HG02642 (cell line): ENCODE data around the gene C9orf78.

Source experiments
- ATAC-seq: cut with Tn5 transposase; IDR thresholded peaks from one replicate; pipeline ENCODE4 v1.9.1; 2021; ENCODE audit warnings: mild to moderate bottlenecking; ENCODE audit not compliant: unreplicated experiment, poor library complexity

C9orf78 gene

DNA sequence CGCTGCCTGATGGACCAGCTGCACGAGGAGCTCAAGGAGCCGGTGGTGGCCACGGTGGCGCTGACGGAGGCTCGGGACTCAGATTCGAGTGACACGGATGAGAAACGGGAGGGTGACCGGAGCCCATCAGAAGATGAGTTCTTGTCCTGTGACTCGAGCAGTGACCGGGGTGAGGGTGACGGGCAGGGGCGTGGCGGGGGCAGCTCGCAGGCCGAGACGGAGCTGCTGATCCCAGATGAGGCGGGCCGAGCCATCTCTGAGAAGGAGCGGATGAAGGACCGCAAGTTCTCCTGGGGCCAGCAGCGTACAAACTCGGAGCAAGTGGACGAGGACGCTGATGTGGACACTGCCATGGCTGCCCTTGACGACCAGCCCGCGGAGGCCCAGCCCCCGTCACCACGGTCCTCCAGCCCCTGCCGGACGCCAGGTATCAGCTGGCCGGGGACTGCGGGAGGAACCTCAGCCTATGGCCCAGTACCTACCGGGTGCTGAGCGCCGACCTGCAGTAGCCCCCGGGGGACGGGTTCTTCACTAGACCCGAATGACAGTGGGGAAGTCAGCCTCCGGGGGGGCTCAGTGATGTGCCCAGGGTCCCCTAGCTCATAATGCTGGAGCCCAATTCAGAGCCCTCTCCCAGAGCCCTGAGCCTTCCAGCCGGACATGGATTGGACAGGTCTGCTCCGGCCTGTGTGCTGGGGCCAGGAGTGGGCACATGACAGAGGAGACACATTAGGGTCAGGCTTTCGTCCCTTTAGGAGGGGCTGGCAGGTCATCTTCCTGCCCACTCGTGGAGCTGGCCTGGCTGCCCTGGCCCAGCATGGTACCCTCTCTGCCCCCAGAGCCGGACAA is 33.2 kb upstream of the C9orf78 start:
- ATAC-seq = no peak

DNA sequence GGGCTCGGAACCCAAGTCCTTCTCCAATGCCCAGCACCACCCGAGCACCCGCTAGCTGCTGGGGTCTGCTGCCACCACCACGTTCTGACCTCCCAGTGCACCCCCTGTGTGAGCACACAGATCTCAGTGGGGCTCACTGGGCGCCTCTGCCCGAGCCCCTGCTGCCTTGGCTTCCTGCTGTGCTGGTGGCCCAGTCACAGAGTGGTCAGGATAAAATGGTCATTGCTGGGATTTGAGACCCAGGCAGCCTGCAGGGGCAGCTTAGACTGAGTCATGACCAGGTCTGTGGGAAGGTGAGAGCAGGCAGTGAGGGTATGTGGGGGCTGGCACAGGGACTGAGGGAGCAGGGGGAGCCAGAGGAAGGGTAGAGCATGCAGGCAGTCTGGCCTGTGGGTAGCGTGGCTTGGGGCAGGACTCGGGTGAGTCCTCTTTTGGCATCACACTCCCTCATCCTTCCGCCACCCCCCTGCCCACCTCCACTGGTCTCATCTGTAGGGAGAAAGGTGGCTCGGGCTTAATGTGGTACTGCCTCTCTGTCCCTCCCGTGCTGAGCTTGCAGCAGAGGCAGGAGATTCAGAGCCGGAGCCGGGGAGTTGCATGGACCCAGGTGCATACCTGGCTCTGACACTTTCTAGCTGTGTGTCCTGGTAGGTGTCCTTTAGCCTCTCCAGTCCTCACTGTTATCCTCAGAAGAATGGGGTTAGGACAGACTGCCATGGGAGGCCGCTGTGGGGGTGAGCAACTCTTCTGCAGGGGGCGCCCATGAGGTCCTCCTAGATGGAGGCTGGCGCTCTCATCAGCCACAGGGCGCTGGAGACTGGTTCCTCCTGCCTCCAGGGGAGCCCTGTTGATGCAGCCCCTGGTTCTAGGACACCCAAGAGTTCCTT is 32.3 kb upstream of the C9orf78 start:
- no peak for ATAC-seq

DNA sequence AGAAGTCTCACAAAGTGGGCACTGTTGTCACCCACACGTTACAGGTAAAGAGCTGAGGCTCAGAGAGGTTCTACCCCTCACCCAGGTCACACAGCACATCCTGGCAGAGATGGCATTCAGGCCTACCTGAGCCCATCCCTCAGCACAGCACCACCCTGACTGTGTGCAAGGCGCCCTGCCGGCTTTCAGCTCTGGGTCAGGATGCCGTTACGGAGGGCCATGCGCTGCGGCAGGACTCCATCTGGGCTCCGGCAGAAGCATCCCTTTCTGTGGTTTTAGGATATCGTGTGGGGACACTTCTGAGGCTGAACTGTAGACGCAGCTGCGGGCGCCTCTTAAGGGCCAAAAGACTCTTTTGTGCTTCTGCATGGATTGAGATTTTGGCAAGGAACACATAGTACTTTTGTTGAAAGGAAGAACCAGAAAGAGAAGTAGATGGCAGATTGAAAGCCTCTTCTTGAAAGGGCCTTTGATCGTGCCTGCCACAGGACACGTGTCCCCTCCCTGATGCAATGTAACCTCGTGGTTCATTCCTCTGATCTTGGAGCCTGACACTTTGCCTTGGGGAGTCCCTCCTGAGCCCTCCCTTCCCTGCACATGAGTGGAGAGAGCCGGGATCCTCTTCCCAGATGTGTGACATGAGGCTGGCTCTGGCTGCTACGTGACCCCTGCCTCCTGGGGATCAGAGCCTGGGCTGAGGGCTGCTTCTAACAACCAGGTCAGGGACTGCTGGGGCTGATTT is 31.5 kb upstream of the C9orf78 start:
- ATAC-seq = no peak

GRCh38 chr9:129865668-129866320 is 30.7 kb upstream of the C9orf78 start:
- no peak for ATAC-seq

DNA sequence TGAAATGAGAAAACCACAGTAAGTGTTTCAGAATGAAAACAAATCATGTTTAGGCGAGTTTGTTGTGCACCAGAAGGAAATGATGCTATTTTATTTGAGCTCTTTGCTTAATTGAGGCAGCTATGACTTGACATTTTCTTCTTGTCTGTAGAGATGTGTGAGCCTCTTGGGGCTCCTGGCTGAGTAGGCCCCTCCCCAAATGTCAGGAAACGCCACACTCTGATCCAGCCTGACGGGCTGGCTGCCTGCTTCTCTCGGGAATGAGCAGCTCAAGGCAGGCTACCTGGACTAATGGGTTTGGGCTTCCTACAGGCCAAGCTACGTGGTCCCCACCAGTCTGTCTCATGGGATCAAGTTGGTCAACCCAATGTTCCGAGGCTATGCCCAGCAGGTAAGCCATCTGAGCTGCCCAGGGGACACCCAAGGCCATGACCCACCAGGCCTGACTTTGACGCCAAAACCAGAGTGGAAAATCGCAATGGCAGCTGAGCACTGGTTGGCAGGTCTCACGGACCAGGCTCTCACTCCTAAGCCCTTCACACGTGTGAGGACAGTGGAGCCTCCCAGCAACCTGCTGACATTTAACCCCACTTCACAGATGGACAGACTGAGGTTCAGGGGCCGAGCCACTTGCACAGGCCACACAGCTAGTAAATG is 30.0 kb upstream of the C9orf78 start:
- no peak for ATAC-seq

- no peak for ATAC-seq
Measured at GRCh38 chr9:129863059-129863690, 28.1 kb upstream of the C9orf78 start.

- no peak for ATAC-seq
Measured at GRCh38 chr9:129861447-129861827, 26.4 kb upstream of the C9orf78 start.

- ATAC-seq = no peak
Measured at GRCh38 chr9:129860653-129861446, 25.8 kb upstream of the C9orf78 start.

- ATAC-seq = no peak
Measured at GRCh38 chr9:129858167-129858962, 23.3 kb upstream of the C9orf78 start.

GRCh38 chr9:129857207-129857606 is 22.1 kb upstream of the C9orf78 start:
- no peak for ATAC-seq

- no peak for ATAC-seq
Measured at GRCh38 chr9:129854588-129855110, 19.6 kb upstream of the C9orf78 start.

DNA sequence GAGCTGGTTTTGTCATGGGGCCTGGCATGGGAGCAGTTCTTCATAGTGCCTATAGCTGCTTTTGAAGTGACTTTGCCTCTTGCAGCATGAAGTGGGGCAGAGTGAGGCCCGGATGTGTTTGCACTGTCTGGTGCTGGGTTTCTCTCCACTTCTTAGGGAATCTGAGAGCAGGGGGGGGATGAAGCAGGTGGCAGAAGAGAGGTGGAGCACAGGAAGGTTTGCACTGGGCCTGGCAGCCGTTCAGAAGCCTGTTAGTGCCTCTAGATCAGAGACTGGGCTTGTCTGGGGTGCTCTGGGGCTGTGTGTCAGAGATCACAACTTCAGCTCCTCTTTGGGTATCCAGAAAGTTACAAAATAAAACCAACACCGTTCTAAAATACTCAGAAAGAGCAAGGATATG is 18.5 kb upstream of the C9orf78 start:
- no peak for ATAC-seq

- no peak for ATAC-seq
Measured at GRCh38 chr9:129852579-129852978, 17.5 kb upstream of the C9orf78 start.

- ATAC-seq = no peak
Measured at GRCh38 chr9:129851821-129852220, 16.7 kb upstream of the C9orf78 start.

GRCh38 chr9:129850821-129851550 is 15.9 kb upstream of the C9orf78 start:
- no peak for ATAC-seq

DNA sequence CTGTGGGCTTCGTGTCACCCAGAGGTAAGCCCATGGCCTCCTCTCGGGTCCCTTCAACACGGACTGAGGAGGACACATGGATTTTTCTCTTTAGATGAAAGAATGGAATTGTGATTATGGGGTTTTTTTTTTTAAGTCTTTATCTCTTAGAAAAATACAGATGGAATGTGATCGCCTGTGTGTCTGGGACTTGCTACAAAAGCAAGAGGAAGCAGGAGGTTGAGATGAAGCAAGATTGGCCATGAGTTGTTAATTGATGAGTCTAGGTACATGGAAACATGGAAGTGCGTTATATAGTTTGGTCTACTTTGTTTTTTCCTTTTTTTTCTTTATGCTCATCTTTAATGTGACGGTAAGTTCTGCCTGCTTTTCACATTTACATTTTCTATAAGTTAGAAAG is 14.8 kb upstream of the C9orf78 start:
- no peak for ATAC-seq
